ENCODE measurements around the gene APOD.
A peak's percentile ranks its signal among the peaks of the same experiment; 100 is the strongest.

Gene APOD

DNA sequence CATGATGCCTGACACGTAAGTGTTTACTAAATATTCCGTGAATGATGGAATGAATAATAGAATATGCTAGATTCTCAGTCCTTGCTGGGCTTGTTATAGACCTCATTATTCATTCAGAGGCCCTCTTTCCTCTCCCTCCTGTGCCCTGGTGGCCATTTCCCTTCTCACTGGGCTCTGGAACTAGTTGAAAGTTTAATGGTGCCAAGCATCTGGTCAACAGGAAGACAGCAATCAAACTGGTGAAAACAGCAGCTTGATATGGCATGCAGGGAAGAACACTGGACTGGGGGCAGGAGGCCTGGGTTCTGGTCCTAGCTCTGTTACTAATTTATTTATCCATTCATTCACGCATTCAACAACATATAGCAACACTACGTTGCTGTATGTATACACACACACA, 3.7 kb upstream of the APOD start:
- no peak for DNase-seq (ENCODE audit: low spot score)

DNA sequence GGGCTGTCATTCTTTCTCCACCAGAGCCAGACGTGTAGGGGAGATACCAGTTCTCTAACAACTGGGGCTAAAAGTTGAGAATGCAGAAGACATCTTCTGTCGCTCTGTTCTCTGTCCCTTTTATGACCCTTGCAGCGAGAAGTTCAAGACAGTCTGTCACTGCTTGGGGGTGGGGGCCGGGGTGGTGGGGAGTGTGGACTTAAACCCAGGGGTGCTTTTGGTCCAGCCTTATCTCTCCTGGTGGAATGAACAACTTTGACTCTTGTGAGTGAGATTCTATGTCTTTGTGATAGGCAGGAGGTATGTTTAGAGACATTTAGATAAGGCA, 767 bp upstream of the APOD start:
- DNase-seq (ENCODE audit: low spot score): no peak

DNA sequence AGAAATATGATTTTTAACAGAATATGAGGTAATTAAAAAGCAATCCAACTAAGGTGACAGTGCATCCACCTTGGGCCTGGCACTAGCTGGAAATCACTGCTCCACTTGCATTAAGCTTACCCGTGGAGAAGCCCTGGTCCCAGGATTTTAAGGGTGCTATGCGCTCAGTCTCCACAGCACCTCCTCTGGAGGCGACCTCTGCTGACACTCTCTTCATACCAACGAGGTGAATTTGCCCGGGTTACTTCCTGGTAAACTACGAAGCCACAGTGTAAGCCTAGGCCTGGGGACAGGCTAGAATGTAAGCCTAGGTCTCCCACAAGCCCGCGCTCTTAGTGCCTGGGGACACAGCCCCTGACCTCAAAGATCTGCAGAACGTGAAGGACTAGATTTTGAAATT, 793 bp downstream of the APOD start:
- no peak for DNase-seq (ENCODE audit: low spot score)

DNA sequence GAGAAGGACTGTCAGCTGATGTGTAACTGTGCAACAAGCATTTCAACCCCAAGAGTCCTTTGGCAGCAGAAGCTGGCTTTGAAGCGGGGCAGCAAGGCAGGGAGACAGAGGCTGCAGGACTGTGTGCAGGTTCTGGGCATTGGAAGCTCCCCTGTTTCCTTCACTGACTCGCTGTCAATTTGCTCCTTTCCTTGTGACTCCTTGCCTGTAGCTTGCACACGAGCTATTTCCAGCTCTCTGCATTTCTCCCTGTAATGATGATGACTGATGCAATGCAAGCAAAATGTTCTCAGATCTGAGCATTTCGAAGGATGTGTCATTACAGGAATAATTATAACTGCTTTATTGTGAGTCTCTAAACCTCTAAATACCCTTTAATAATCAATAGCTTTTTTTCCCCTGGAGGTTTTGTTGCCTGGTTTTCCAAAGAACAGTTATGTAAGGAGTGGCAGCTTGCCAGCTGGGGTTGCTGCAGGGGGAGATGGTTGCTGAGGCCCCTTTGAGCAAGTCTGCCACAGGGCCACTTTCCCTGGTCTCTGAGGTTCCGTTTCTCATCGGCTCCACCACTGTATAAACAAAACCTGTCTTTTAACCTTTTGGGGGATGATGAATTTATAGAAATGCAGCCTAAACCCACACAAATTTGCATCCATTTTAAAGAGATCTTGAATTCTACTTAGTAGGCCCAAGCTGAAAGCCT, 2.8 kb downstream of the APOD start:
- DNase-seq (ENCODE audit: low spot score): no peak

DNA sequence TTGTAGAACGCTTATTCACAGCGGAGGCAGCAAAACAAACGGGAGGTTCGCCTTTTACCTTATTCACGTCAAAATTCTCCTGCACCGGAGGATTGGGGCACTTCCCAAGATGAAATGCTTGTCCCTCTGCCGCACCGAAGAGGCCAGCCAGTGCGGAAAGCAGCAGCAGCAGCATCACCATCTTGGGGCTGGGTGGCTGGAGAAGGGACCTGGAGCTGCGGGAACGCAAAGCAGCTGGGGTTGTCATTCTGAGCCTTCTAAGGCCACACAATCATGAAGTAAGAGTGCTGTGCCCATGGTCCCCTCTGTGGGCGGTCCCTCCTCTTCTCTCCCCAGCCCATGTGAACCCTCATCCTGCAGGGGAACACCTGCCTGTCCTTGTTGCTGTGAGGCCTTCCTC, 4.5 kb downstream of the APOD start:
- no peak for DNase-seq (ENCODE audit: low spot score)

DNA sequence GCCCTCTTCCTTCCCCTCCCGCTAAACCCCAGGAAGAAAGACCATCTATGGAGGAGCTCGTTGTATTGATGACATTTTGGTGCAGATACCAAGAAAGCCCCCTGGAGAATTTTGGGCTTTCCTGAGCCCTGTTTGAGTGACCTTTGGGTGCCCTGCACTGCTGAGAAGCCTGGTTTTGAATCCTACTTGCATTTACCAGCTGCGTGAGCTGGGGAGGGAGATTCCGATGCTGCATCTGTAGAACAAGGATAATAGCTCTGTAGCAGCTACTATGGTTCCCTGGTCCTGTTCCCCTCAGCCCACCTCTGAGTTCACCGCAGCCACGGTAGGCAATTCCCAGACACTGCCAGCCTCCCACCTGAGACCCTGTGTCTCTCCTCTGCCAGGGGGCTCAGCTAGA, 5.2 kb downstream of the APOD start:
- no peak for DNase-seq (ENCODE audit: low spot score)

DNA sequence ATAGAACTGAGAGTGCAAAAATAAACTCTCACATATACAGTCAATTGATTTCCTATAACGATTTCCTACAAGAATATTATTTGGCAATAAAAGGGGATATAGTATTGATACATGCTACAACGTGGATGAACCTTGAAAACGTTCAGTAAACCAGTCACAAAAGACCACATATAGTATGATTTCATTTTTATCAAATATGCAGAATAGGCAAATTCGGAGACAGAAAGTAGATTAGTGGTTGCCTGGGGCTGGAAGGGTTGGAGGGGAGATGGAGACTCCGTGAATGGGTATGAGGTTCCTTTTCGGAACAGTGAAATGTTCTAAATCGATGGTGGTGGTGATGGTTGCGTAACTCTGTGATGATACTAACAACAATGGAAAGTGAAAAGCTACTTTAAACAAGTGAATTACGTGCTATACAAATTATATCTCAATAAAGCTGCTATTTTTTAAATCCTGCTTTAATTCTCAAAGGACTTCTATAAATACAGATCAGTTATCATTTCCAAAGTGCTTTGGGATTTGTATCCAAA, 6.0 kb downstream of the APOD start:
- no peak for DNase-seq (ENCODE audit: low spot score)

DNA sequence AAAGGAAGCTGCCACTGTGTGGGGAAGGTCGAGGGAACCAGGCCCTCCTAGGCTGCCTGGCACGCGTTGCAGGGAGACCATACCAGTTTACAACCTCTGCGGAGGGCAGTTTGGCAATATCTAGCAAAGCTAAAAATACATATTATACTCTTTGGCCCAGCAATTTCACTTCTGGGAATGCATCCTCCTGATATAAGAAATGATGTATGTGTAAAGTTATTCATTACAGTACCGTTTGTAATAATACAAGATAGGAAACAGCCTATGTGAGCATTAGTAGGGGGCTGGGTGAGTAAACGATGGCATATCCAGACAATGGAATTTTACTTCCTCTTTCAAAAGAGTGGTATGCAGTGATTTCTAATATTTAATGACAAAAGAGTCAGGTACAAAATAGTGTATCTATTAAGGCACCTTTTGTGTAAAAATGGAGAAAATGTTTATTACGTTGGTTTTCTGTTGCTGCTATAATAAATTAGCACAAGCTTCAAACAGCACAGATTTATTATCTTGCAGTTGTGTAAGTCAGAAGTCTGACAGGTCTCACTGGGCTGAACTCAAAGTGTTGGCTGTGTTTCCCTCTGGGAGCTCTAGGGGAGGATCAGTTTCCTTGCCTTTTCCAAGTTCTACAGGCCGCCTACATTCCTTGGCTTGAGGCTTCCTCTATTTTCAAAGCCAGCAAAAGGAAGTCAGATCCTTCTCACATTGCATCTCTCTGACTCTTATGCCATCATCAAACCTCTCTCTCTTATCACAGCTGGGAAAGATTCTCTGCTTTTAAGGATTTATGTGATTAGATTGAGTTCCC, 9.0 kb downstream of the APOD start:
- DNase-seq (ENCODE audit: low spot score): no peak

DNA sequence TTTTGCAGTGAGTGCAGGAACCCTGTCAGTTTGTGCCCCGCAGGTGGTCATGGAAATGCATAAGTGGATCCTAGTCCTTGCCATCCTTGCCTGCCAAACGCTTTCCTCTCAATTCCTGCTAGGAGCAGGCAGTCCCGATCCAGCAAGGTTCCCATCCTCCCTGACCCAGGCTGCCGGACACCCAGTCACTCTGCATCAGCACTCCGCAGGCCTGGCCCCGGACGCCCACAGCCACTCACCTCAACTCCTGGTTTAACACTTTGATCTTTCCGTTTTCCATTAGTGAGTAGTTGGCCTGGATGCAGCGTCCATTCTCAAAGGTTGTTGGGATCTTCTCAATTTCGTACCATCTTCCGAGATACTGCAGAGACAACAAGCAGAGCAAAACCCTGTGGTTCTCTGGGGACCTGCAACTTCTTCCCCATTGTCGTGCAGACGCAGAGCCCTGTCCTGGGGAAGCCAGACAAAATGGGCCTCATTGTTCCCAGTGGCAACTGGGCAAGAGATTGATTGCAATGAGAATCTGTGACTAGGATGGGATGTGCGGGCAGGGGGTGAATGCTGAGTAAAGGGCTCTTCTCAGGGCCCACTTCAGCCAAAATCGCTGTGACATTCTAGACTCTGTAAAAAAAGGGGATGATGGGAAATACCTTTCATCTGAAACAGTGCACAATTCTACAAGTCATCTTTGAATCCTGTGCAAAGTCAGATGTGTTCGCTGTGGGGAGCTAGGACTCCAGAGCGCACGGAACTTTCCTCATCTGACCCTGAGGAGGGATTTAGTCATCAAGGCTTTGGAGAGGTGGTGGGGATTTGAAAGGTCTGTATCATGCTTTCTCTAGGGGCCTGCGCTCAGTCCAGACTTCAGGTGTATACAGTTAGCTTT, 9.9 kb downstream of the APOD start:
- no peak for DNase-seq (ENCODE audit: low spot score)

DNA sequence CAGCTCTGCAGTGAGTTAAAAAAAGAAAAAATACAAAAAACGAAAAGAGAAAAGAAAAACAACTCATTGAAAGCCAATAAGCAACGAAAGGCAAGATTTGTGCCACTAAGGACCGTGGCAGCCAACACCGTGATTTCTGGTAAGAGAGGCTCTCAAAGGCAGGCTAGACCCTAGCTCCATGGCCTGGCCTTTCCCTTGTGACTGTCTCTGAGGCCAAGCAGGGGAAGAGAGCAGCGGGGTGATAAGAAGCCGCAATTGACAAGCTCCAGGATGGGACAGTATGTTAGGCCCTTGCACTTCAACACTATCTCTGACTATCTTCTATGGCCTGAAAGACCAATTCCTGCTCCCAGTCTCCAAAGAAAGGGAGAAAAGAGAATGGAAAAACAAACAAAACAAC, 12.4 kb downstream of the APOD start:
- no peak for DNase-seq (ENCODE audit: low spot score)

DNA sequence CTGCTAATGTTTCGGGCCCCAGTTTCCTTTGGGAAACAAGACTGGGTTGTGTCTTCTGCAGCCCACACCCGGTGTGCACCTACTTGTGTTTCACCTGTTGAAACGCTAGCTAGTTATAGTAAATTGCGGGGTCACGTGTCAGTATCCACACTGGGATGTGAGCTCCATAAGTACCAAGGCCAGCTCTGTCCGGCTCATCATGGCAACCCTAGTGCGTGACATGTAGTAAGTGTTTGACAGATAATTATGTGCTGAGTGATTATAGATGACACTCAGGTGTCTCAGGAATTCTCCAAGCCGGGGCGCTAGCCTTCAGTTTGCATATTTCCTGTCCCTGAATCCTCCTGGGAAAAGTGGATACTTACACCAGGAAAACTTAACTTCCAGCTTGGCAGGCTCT, 12.8 kb downstream of the APOD start:
- DNase-seq (ENCODE audit: low spot score): no peak

DNA sequence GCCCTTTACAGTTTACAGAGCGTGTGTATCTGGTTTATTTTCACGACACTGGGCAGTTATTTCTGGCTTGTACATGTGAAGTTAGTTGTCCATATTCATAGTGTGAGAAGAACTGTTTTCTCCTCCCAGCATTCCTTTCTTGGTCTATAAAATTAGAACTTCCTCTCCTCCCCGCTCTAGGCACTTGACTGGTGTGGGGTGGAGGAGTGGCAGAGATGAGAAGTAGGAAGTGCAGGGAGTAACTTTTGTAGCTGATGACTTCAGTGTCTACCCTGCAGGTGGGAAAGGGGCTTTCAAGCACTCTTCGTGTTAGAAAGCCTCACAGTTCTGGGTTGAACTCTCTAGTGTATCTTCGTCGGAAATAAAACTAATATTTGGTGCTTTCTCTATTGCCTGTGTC, 13.4 kb downstream of the APOD start:
- no peak for DNase-seq (ENCODE audit: low spot score)

DNA sequence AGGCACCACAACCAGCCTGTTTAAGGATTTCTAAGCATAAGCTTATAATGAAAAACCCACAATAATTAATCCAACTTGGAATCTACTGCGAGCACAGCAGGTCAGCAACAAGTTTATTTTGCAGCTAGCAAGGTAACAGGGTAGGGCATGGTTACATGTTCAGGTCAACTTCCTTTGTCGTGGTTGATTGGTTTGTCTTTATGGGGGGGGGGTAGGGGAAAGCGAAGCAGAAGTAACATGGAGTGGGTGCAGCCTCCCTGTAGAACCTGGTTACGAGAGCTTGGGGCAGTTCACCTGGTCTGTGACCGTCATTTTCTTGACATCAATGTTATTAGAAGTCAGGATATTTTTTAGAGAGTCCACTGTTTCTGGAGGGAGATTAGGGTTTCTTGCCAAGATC, 15.1 kb downstream of the APOD start:
- no peak for DNase-seq (ENCODE audit: low spot score)

DNA sequence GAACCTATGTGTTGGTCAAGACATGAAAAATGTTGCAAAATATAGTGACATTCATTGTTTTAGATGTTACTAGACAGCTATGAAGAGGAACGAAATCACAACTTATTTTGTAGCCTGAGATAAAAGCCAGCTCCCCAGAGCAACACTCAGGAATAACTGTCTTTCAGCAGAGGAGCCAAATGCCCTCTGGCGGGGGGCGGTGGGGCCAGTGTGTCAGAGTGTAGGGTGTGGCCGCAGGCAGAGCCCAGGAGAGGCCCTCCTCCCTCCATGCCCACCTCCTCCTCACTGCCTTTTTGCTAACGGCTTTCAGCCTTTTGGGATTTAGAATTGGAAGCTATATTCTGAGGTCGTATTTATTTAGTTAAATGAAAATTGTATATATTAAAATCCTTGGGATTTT, 16.9 kb downstream of the APOD start:
- DNase-seq (ENCODE audit: low spot score): no peak

DNA sequence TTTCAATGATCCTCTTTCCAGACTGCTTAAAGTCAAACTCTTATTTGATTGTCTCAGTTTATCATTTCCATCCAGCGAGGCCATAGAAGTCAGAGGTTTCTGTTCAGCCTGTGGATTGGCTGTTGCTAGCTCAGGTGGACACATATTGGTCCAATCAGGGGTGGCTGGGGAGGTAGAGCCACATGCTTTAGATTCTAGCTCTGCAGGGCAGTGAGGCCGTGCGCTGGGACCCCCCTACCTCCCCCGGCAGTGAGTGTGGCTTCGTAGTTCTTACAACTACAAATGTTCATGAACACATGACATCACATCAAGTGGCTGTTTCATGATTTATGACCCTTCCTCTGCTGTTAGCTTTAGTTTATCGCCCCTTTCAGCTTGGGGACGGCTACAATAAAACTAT, 18.0 kb downstream of the APOD start:
- no peak for DNase-seq (ENCODE audit: low spot score)

DNA sequence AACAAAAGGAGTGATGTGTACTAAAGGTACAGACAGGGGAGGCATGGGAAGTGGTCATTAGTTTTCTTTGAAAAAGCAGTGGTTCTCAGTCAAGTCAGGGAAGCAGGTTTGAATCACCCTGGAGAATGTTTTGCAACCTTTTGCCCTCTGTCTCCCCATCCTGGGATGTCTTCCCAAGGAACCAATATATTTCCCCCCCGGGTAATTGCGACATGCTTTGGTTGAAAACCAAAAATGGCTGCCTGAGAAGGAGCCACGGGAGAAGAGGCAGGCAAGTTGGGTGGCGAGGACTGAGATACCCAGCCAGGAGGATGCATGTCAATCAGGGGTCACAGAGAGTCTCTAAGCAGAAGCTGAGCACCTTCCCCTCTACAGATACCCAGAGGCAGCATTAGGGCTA, 20.4 kb downstream of the APOD start:
- DNase-seq (ENCODE audit: low spot score): no peak

DNA sequence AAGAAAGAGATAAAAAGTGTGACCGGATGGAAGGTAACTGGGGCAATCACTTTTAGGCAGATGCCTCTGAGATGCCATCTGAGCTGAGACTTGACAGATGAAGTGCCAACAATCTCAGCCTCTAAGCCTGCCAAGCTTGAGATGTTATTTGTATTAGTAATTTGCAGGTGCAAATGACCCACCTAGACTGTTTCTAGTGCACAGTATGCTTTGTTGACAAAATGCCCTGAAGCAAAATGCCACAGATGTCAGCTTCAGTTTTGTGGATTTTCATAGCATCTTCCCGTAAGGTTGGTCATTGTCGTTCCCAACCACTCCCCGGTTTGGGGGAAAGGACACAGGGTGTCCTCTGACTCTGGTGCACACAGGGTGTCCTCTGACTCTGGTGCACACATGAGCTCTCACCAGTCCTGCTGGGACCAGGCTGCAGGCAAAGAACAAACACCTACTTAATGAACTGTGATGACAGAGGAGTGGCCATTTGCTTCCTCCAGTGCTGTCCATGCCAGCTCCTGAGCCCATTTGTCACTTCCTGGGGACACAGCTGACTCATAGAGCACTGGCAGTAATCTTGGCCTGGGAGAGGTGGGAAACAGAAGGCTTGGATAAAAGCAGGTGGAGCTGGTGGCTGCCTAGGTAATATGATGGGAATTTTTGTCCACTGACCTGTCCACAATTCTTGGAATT, 23.9 kb downstream of the APOD start:
- DNase-seq (ENCODE audit: low spot score): peak; percentile 60

DNA sequence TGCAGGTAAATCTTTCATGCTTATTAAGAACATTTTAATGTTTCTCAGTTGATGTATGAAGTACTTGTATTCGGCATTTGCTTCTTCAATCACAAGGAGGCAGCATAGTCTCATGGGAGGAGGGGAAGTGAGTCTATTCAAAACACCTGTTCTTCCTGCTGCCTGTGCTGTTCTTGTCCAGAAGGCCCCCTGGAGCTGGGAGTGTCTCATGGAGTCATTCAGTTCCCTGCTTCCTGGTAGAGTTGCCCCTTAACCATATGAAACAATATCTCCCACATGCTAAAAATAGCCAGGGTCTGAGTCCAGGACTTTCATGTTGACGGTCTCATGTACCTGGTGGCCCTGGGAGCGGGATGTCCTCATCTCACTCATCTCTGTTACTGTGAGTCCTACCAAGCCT, 25.1 kb downstream of the APOD start:
- DNase-seq (ENCODE audit: low spot score): peak; percentile 59

DNA sequence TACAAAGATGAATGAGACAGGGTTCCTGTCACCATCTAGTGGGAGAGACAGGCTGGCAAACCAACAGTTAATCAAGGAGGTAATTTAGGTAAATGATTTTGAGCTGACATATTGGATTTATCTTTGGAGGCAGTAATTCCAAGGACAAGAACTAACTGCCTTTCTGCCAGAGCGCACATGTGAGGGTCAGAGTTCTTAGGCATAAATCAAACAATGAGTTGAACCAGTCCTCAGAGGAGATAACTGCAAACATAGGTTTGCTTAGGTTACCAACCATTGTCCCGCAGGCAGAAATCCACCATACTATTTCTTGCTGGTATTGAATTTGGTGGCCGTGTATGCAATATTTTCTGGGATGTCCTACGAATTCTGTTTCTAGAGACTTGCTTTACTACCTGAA, 26.4 kb downstream of the APOD start:
- DNase-seq (ENCODE audit: low spot score): no peak

DNA sequence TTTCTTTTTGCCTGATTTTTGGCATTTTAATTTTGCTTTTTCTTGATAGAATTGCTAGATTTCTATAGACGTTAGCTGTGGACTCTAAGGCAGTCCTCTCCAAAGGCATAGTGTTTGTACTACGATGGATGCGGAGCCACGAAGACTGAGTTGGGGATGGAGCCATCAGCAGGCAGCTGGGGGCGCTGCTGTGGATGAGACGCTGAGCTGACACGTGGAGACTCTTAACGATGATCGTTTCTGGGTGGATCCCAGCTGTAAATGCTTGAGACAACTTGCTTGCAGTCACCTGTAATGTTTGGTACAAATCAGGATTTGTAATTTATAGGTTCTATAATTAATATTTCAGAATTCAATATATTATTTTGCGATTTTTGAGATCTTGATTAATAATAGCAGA, 27.4 kb downstream of the APOD start:
- no peak for DNase-seq (ENCODE audit: low spot score)

DNA sequence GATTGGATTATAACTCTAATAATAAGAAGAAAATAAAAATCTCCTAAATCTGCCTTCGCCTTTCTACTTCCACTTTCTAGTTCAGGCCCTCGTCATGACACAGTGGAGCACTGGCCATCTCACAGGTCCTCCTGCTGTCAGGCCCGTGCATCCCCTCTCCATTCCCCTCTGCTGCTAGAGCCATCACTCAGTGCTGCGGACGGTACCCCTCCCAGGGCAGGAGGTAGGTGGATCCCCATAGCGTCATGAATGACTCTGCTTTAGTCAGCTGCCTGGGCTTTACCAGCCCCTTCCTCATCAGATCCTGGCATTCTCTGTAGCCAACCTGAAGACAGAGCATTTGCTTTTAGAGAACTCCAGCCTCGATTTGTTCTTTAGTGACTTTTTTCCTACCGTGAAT, 28.6 kb downstream of the APOD start:
- DNase-seq (ENCODE audit: low spot score): no peak

DNA sequence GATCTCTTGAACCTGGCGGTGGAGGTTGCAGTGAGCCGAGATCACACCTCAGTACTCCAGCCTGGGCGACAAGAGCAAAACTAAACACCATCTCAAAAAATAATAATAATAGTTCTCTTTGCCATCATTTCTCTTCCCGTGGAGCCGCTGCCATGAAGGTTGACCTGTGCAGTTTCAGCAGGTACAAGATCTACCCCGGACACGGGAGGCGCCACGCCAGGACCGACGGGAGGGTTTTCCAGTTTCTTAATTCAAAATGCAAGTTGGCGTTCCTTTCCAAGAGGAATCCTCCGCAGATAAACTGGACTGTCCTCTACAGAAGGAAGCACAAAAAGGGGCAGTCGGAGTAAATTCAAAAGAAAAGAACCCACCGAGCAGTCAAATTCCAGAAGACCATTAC, 29.3 kb downstream of the APOD start:
- DNase-seq (ENCODE audit: low spot score): no peak
